B cell (primary cell): ENCODE results near the gene CHD6. TPM values are rescaled to one million over a fixed set of nuclear protein-coding genes. Genes with fewer than 3 reads are reported as not detected.

Experiments used
- ATAC-seq: fragments of 200-7000 bp; cut with Tn5 transposase; one replicate; pipeline ENCODE4 v1.10.0; 2021; ENCODE audit warnings: low read depth, mild to moderate bottlenecking, moderate number of reproducible peaks, moderate library complexity
- CTCF ChIA-PET: fragments of 350-600 bp; sonication (Branson Sonifier 250); formaldehyde crosslinking; loops from one replicate; lab custom pipeline; 2021; ENCODE audit warnings: antibody characterized with exemption, inconsistent platforms; lab: Charles Lee
- POLR2A ChIA-PET: fragments of 350-600 bp; sonication (Branson Sonifier 250); formaldehyde crosslinking; loops from one replicate; lab custom pipeline; 2021; ENCODE audit warnings: antibody characterized with exemption; lab: Charles Lee
- DNase-seq: peaks from one replicate; pipeline ENCODE4 v3.0.0; 2013
- H2AFZ ChIP-seq: 2 replicates; pipeline ENCODE4 v1.6.1; 2012; ENCODE audit warnings: mild to moderate bottlenecking, low read depth, low read length; ENCODE audit not compliant: insufficient read depth, poor library complexity, severe bottlenecking
- H3K27ac ChIP-seq, 2 donors: 1 replicate in 1 of 2; 2 replicates in 1 of 2; pipeline ENCODE4 v1.5.1; 2012 to 2013; ENCODE audit warnings: low read length in 2 of 2, mild to moderate bottlenecking in 2 of 2, moderate library complexity in 1 of 2
- H3K27me3 ChIP-seq, 4 experiments: fragments of 200-600 bp in 1 of 4; sonication (generic) in 1 of 4; replicated peaks in 1 of 4; 1 replicate in 2 of 4; 2 replicates in 2 of 4; pipeline versions ENCODE4 v1.6.1 to v1.7.0; 2013 to 2016; ENCODE audit warnings: low read length in 3 of 4, mild to moderate bottlenecking in 2 of 4, mixed read lengths in 1 of 4, moderate library complexity in 1 of 4; ENCODE audit not compliant: insufficient read depth in 4 of 4, control insufficient read depth in 3 of 4; ENCODE audit errors: control extremely low read depth in 1 of 4
- H3K36me3 ChIP-seq, 2 experiments: replicated peaks in 1 of 2; 1 replicate in 1 of 2; 2 replicates in 1 of 2; pipeline versions ENCODE4 v1.6.1 to v1.7.1; 2013; ENCODE audit warnings: low read length in 1 of 2; ENCODE audit not compliant: insufficient read depth in 2 of 2, control insufficient read depth in 1 of 2; ENCODE audit errors: control extremely low read depth in 1 of 2, extremely low read depth in 1 of 2
- H3K4me1 ChIP-seq, 2 donors: fragments of 200-600 bp in 1 of 2; sonication (generic) in 1 of 2; 1 replicate in 1 of 2; 2 replicates in 1 of 2; pipeline versions ENCODE4 v1.5.1 to v1.6.1; 2013 to 2017; ENCODE audit warnings: low read length in 2 of 2; ENCODE audit not compliant: control insufficient read depth in 2 of 2, insufficient read depth in 2 of 2
- H3K4me2 ChIP-seq: replicated peaks from 2 replicates; pipeline ENCODE3; 2012; ENCODE audit warnings: mild to moderate bottlenecking, low read depth, low read length; ENCODE audit not compliant: poor library complexity, severe bottlenecking
- H3K4me3 ChIP-seq, 5 experiments: fragments of 200-600 bp in 1 of 5; sonication (generic) in 1 of 5; 1 replicate in 3 of 5; 2 replicates in 2 of 5; pipeline versions ENCODE4 v1.5.1 to v1.7.0; 2011 to 2016; ENCODE audit warnings: low read length in 4 of 5, mild to moderate bottlenecking in 4 of 5, low read depth in 2 of 5, control low read depth in 1 of 5, moderate library complexity in 1 of 5; ENCODE audit not compliant: insufficient read depth in 1 of 5; ENCODE audit errors: control extremely low read depth in 1 of 5, extremely low read depth in 1 of 5
- H3K79me2 ChIP-seq: fragments of 200-600 bp; sonication (generic); one replicate; pipeline ENCODE4 v1.6.0; 2016; ENCODE audit warnings: low read length; ENCODE audit not compliant: control insufficient read depth, insufficient read depth
- H3K9ac ChIP-seq: fragments of 200-600 bp; sonication (generic); 2 replicates; pipeline ENCODE4 v1.6.1; 2017; ENCODE audit warnings: mild to moderate bottlenecking, low read length, moderate library complexity
- H3K9me3 ChIP-seq, 3 donors: one replicate each; pipeline versions ENCODE4 v1.6.1 to v1.7.1; 2013; ENCODE audit warnings: low read length in 2 of 3; ENCODE audit not compliant: control insufficient read depth in 2 of 3, insufficient read depth in 1 of 3; ENCODE audit errors: control extremely low read depth in 1 of 3
- H4K20me1 ChIP-seq: 2 replicates; pipeline ENCODE4 v1.6.0; 2012; ENCODE audit warnings: mild to moderate bottlenecking, low read length; ENCODE audit not compliant: insufficient read depth, control insufficient read depth, poor library complexity, severe bottlenecking
- H3K27ac Mint-ChIP-seq: one replicate; pipeline ENCODE4 v1.8.0; 2021; ENCODE audit warnings: mixed read lengths
- H3K27me3 Mint-ChIP-seq: one replicate; pipeline ENCODE4 v1.8.0; 2021; ENCODE audit warnings: mixed read lengths
- H3K4me1 Mint-ChIP-seq: one replicate; pipeline ENCODE4 v1.8.0; 2021; ENCODE audit warnings: mixed read lengths
- H3K4me3 Mint-ChIP-seq: one replicate; pipeline ENCODE4 v1.8.0; 2021; ENCODE audit warnings: mixed read lengths
- H3K9me3 Mint-ChIP-seq: one replicate; pipeline ENCODE4 v1.8.0; 2022; ENCODE audit warnings: mixed read lengths; ENCODE audit not compliant: insufficient read depth
- CTCF ChIP-seq: fragments of 200-600 bp; IDR thresholded peaks from one replicate; pipeline ENCODE4 v1.8.0; 2022; ENCODE audit warnings: antibody characterized with exemption, mild to moderate bottlenecking
- EZH2 ChIP-seq: IDR thresholded peaks from 2 replicates; pipeline ENCODE4 v1.6.1; 2012; ENCODE audit warnings: borderline replicate concordance, low read depth, mild to moderate bottlenecking, moderate library complexity, low read length; ENCODE audit not compliant: insufficient read depth, poor library complexity, severe bottlenecking
- WGBS: methylation state at CpG from one replicate; pipeline ENCODE4 v1.1.5; 2013; ENCODE audit warnings: missing lambda C conversion rate; ENCODE audit not compliant: insufficient coverage; 5-methylcytosine and 5-hydroxymethylcytosine counted together
- intact Hi-C: fragments of 100-400 bp; cut with micrococcal nuclease; formaldehyde crosslinking; loops from one replicate; pipeline ENCODE4 v1.10.0; 2022
- polyA plus RNA-seq: library from polyadenylated mRNA; depleted of rRNA; stranded (reverse); fragments of >200 nt; gene quantifications from 2 replicates; pipeline ENCODE4 v1.2.3, GENCODE V29; 2012
- total RNA-seq, 2 donors: library from RNA; stranded (reverse); fragments of 120-200 nt in 1 of 2; gene quantifications; 1 replicate in 1 of 2; 2 replicates in 1 of 2; pipeline versions ENCODE4 v1.2.3 to v1.2.4, GENCODE V29; 2013 to 2022

Gene CHD6
- total and polyA plus RNA-seq, 2 donors (not counting 1 experiment from before 2014, with no cell fraction given) = 10.3 to 117 TPM

DNA sequence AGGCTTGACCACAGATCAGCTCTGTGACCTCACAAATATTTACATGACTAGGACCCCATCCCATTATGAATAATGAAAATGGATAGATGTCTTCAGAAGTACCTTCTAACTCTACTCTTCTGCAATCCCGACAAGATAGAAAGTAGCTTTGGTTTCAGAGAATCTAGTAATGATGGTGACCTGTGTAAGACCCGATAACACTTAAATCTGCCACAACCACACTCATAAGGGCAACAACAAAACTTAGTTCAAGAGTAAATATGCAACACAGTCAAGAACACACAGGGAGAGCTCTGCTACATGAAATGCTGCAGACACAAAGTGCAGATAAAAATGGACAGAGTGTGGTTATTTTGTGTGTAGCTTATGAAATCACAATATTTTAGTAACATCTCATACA, 9.6 kb downstream of the CHD6 start:
- Histone ChIP-seq H3K4me3 (no peak overlapping the region), H3K79me2 (peaks cover 98% of the 10 kb centered on the region), H3K4me2 (no peak overlapping the region), H3K36me3 (no peaks in the 10 kb centered on the region), H3K4me1 (peaks cover 2 to 12% of the 10 kb centered on the region in 2 donors), H3K9ac (no peak overlapping the region), H3K27ac (no peak overlapping the region), H2AFZ (no peak overlapping the region), H3K27me3 (no peaks in the 10 kb centered on the region), H4K20me1 (peaks cover 70% of the 10 kb centered on the region), H3K9me3 (peaks cover 0 to 3% (median 0%) of the 10 kb centered on the region in 3 donors)
- no peak for ATAC-seq
- Mint-ChIP-seq H3K27me3 (no peaks in the 10 kb centered on the region), H3K27ac (no peak overlapping the region), H3K4me1 (peaks cover 52% of the 10 kb centered on the region), H3K9me3 (no peaks in the 10 kb centered on the region), H3K4me3 (no peak overlapping the region)
- TF ChIP-seq CTCF (no peak), EZH2 (no peak)
- ChIA-PET CTCF (interaction anchor here (1.3 kb wide), 1 partner anchor 436 kb away, joined by 3 read pairs; no protein-coding TSS in a partner anchor), POLR2A (no interaction called here)
- intact Hi-C loops = no loop called here
- WGBS = no CpG with 5 or more reads among the region's 2 CpGs
- DNase-seq = no peak

GRCh38 chr20:41607791-41608190, 10.4 kb downstream of the CHD6 start:
- no peaks in the 10 kb centered on the region for H3K27me3 Mint-ChIP-seq
- POLR2A ChIA-PET = no interaction called here

More at GRCh38 chr20:41607791-41608190, 10.4 kb downstream of the CHD6 start:
- Histone ChIP-seq H3K9me3 (peaks cover 0 to 4% (median 3%) of the 10 kb centered on the region in 3 donors), H3K4me3 (no peak overlapping the region), H2AFZ (no peak overlapping the region), H4K20me1 (peaks cover 64% of the 10 kb centered on the region), H3K27me3 (no peaks in the 10 kb centered on the region), H3K36me3 (no peaks in the 10 kb centered on the region), H3K79me2 (peaks cover 98% of the 10 kb centered on the region), H3K27ac (no peak overlapping the region), H3K4me2 (no peak overlapping the region), H3K9ac (no peak overlapping the region), H3K4me1 (peaks cover 2 to 12% of the 10 kb centered on the region in 2 donors)
- no CpG with 5 or more reads among the region's 1 CpG for WGBS
- Mint-ChIP-seq H3K27ac (no peak overlapping the region), H3K9me3 (no peaks in the 10 kb centered on the region), H3K4me3 (no peak overlapping the region), H3K4me1 (peaks cover 48% of the 10 kb centered on the region)
- ATAC-seq (no peak), DNase-seq (no peak)
- intact Hi-C loops = no loop called here
- no peak for TF ChIP-seq EZH2
- no peak for TF ChIP-seq CTCF
- CTCF ChIA-PET = interaction anchor here (1.3 kb wide), 1 partner anchor 435 kb away, joined by 3 read pairs; no protein-coding TSS in a partner anchor
